Measurements from ENCODE around the gene NDUFV2.

DNA sequence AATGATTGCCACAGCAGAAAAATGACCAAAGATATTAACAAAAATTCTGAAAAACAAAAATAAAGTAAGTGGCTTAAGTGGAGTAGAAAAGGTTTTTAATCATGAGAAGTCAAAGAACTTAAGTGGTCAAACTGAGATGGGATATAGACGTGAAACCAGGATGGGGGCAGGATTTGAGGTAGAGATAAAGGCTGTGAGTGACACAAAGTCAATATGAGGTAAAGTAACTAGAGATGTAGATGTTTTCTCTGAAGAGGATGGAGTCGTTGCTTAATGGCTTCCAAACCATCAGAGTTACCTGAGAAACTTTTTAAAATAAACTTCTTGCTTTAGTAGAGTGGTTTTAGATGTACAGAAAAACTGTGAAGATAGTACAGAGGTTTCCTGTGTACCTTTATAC, 55.3 kb downstream of the NDUFV2 start:
- TF ChIP-seq, protein P1, sequence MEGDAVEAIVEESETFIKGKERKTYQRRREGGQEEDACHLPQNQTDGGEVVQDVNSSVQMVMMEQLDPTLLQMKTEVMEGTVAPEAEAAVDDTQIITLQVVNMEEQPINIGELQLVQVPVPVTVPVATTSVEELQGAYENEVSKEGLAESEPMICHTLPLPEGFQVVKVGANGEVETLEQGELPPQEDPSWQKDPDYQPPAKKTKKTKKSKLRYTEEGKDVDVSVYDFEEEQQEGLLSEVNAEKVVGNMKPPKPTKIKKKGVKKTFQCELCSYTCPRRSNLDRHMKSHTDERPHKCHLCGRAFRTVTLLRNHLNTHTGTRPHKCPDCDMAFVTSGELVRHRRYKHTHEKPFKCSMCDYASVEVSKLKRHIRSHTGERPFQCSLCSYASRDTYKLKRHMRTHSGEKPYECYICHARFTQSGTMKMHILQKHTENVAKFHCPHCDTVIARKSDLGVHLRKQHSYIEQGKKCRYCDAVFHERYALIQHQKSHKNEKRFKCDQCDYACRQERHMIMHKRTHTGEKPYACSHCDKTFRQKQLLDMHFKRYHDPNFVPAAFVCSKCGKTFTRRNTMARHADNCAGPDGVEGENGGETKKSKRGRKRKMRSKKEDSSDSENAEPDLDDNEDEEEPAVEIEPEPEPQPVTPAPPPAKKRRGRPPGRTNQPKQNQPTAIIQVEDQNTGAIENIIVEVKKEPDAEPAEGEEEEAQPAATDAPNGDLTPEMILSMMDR (IDR thresholded peaks at IDR 0.05) = no peak
- TF ChIP-seq POLR2A (IDR thresholded peaks at IDR 0.05) = no peak
